GM08714 (cell line): ENCODE data around the gene FTH1.
A peak's percentile ranks its signal among the peaks of the same experiment; 100 is the strongest.

ENCODE experiments used
- H3K4me3 ChIP-seq: fragments of 200-500 bp; sonication (Bioruptor generic); 2 replicates; pipeline ENCODE4 v1.5.1; 2014; ENCODE audit warnings: mild to moderate bottlenecking, low read length, inconsistent platforms
- ZNF274 ChIP-seq: IDR thresholded peaks from 2 replicates; pipeline ENCODE4 v1.6.1; 2012; ENCODE audit warnings: mild to moderate bottlenecking, low read depth, low read length

Gene FTH1

GRCh38 chr11:61972672-61973475, 5.4 kb upstream of the FTH1 start:
- TF ChIP-seq ZNF274, result no peak
- no peak overlapping the region; the same call in 1 of the 2 replicates for H3K4me3 ChIP-seq

- no peak overlapping the region; the same call in 1 of the 2 replicates for H3K4me3 ChIP-seq
- no peak for TF ChIP-seq ZNF274
Observed at GRCh38 chr11:61972112-61972671, 4.8 kb upstream of the FTH1 start.

GRCh38 chr11:61971248-61972111, 4.0 kb upstream of the FTH1 start:
- no peak for TF ChIP-seq ZNF274
- peak overlapping the region; percentile 4; the same call in 1 of the 2 replicates for H3K4me3 ChIP-seq

GRCh38 chr11:61969838-61970662, 2.6 kb upstream of the FTH1 start:
- no peak overlapping the region for H3K4me3 ChIP-seq
- TF ChIP-seq ZNF274, result no peak

GRCh38 chr11:61969391-61969758, 1.9 kb upstream of the FTH1 start:
- TF ChIP-seq ZNF274, result no peak
- no peak overlapping the region for H3K4me3 ChIP-seq

GRCh38 chr11:61968758-61969390, 1.4 kb upstream of the FTH1 start:
- TF ChIP-seq ZNF274, result no peak
- H3K4me3 ChIP-seq, result peak overlapping the region; percentile 83; the same call in 1 of the 2 replicates

- peak overlapping the region; percentile 83 for H3K4me3 ChIP-seq
- no peak for TF ChIP-seq ZNF274
Observed at GRCh38 chr11:61967924-61968757, 707 bp upstream of the FTH1 start.

- no peak for TF ChIP-seq ZNF274
- H3K4me3 ChIP-seq, result peak overlapping the region; percentile 86
Observed at GRCh38 chr11:61966734-61967115, 709 bp downstream of the FTH1 start.

- peak overlapping the region; percentile 86 for H3K4me3 ChIP-seq
Observed at GRCh38 chr11:61964666-61965271, 2.7 kb downstream of the FTH1 start.

- peak overlapping the region; percentile 13; the same call in 1 of the 2 replicates for H3K4me3 ChIP-seq
- no peak for TF ChIP-seq ZNF274
Observed at GRCh38 chr11:61964058-61964665, 3.3 kb downstream of the FTH1 start.

GRCh38 chr11:61963282-61964057, 4.0 kb downstream of the FTH1 start:
- peak overlapping the region; percentile 13; the same call in 1 of the 2 replicates for H3K4me3 ChIP-seq
- no peak for TF ChIP-seq ZNF274

- TF ChIP-seq ZNF274, result no peak
- no peak overlapping the region for H3K4me3 ChIP-seq
Observed at GRCh38 chr11:61963016-61963281, 4.5 kb downstream of the FTH1 start.
